ENCODE data around the gene TMCC2.
"Not testable (repeated sequence)": the region's sequence is repeated elsewhere in the genome, so short reads cannot be mapped to it uniquely, and the experiment has no call there.

The TMCC2 gene

GRCh38 chr1:205261946-205262691 is 34.4 kb downstream of the TMCC2 start:
- DNase-seq (ENCODE audit: low read depth), result no peak

- DNase-seq (ENCODE audit: low read depth), result no peak
Measured at GRCh38 chr1:205262731-205263171, 35.0 kb downstream of the TMCC2 start.

- DNase-seq (ENCODE audit: low read depth), result no peak
Measured at GRCh38 chr1:205263580-205264190, 35.9 kb downstream of the TMCC2 start.

GRCh38 chr1:205266611-205267305 is 39.0 kb downstream of the TMCC2 start:
- no peak for DNase-seq (ENCODE audit: low read depth)

GRCh38 chr1:205267306-205267902 is 39.7 kb downstream of the TMCC2 start:
- no peak for DNase-seq (ENCODE audit: low read depth)

GRCh38 chr1:205268846-205269680 is 41.3 kb downstream of the TMCC2 start:
- DNase-seq (ENCODE audit: low read depth), result no peak

GRCh38 chr1:205269711-205270110 is 42.0 kb downstream of the TMCC2 start:
- DNase-seq (ENCODE audit: low read depth), result no peak

GRCh38 chr1:205270271-205270670 is 42.5 kb downstream of the TMCC2 start:
- no peak for DNase-seq (ENCODE audit: low read depth)

GRCh38 chr1:205270764-205271163 is 43.0 kb downstream of the TMCC2 start:
- DNase-seq (ENCODE audit: low read depth), result no peak

GRCh38 chr1:205271277-205271676 is 43.5 kb downstream of the TMCC2 start:
- DNase-seq (ENCODE audit: low read depth), result no peak

- no peak for DNase-seq (ENCODE audit: low read depth)
Measured at GRCh38 chr1:205271745-205272144, 44.0 kb downstream of the TMCC2 start.

GRCh38 chr1:205272536-205272935 is 44.8 kb downstream of the TMCC2 start:
- no peak for DNase-seq (ENCODE audit: low read depth)

- DNase-seq (ENCODE audit: low read depth), result peak; percentile 72
Measured at GRCh38 chr1:205273551-205273982, 45.8 kb downstream of the TMCC2 start.

- DNase-seq (ENCODE audit: low read depth), result no peak
Measured at GRCh38 chr1:205274041-205274691, 46.4 kb downstream of the TMCC2 start.

GRCh38 chr1:205275133-205275532 is 47.4 kb downstream of the TMCC2 start:
- no peak for DNase-seq (ENCODE audit: low read depth)

- DNase-seq (ENCODE audit: low read depth), result no peak
Measured at GRCh38 chr1:205275916-205276688, 48.4 kb downstream of the TMCC2 start.

GRCh38 chr1:205276689-205277065 is 48.9 kb downstream of the TMCC2 start:
- DNase-seq (ENCODE audit: low read depth), result no peak

- no peak for DNase-seq (ENCODE audit: low read depth)
Measured at GRCh38 chr1:205279986-205280385, 52.2 kb downstream of the TMCC2 start.

- not testable (repeated sequence) for DNase-seq (ENCODE audit: low read depth)
Measured at GRCh38 chr1:205280666-205281395, 53.1 kb downstream of the TMCC2 start.
